Activated naive CD4-positive, alpha-beta T cell treated with Interleukin-2 at 50 U/mL for 16 hours (primary cell): Measurements from ENCODE around the gene NDFIP1.

ENCODE experiments used
- DNase-seq: peaks from one replicate; pipeline ENCODE4 v3.0.0-alpha.2; 2020

Gene NDFIP1

GRCh38 chr5:142095035-142095434 lies 13.5 kb upstream of the NDFIP1 start:
- peak; percentile 77 for DNase-seq

GRCh38 chr5:142095651-142096330 lies 12.8 kb upstream of the NDFIP1 start:
- peak; percentile 84 for DNase-seq

- DNase-seq, result no peak
Measured at GRCh38 chr5:142096382-142096781, 12.2 kb upstream of the NDFIP1 start.

- DNase-seq, result no peak
Measured at GRCh38 chr5:142097681-142098080, 10.9 kb upstream of the NDFIP1 start.

- DNase-seq, result no peak
Measured at GRCh38 chr5:142098275-142098674, 10.3 kb upstream of the NDFIP1 start.

- DNase-seq, result no peak
Measured at GRCh38 chr5:142098931-142099330, 9.6 kb upstream of the NDFIP1 start.

- no peak for DNase-seq
Measured at GRCh38 chr5:142100307-142100706, 8.3 kb upstream of the NDFIP1 start.

- no peak for DNase-seq
Measured at GRCh38 chr5:142102980-142103740, 5.4 kb upstream of the NDFIP1 start.

GRCh38 chr5:142104491-142104890 lies 4.1 kb upstream of the NDFIP1 start:
- DNase-seq, result no peak

- DNase-seq, result no peak
Measured at GRCh38 chr5:142106061-142106460, 2.5 kb upstream of the NDFIP1 start.

- no peak for DNase-seq
Measured at GRCh38 chr5:142107036-142107735, 1.4 kb upstream of the NDFIP1 start.

GRCh38 chr5:142107736-142108431 lies 695 bp upstream of the NDFIP1 start:
- no peak for DNase-seq

GRCh38 chr5:142109331-142110045 lies 909 bp downstream of the NDFIP1 start:
- DNase-seq, result no peak

GRCh38 chr5:142110046-142110531 lies 1.5 kb downstream of the NDFIP1 start:
- no peak for DNase-seq

GRCh38 chr5:142110988-142111687 lies 2.6 kb downstream of the NDFIP1 start:
- no peak for DNase-seq

GRCh38 chr5:142114687-142115086 lies 6.1 kb downstream of the NDFIP1 start:
- DNase-seq, result no peak

- DNase-seq, result no peak
Measured at GRCh38 chr5:142115937-142116614, 7.5 kb downstream of the NDFIP1 start.

- DNase-seq, result no peak
Measured at GRCh38 chr5:142117579-142118151, 9.1 kb downstream of the NDFIP1 start.

- no peak for DNase-seq
Measured at GRCh38 chr5:142118155-142118686, 9.6 kb downstream of the NDFIP1 start.

GRCh38 chr5:142119051-142119625 lies 10.6 kb downstream of the NDFIP1 start:
- DNase-seq, result no peak
